GM12872 (cell line): ENCODE measurements around the gene BBX.
A peak's percentile ranks its signal among the peaks of the same experiment; 100 is the strongest.

Source experiments
- TF ChIP-seq, protein P1 (sequence below): IDR thresholded peaks from 3 replicates; pipeline ENCODE4 v1.5.1; 2011; ENCODE audit warnings: low read depth, mild to moderate bottlenecking, low read length, moderate library complexity; ENCODE audit not compliant: insufficient read depth

The BBX gene

DNA sequence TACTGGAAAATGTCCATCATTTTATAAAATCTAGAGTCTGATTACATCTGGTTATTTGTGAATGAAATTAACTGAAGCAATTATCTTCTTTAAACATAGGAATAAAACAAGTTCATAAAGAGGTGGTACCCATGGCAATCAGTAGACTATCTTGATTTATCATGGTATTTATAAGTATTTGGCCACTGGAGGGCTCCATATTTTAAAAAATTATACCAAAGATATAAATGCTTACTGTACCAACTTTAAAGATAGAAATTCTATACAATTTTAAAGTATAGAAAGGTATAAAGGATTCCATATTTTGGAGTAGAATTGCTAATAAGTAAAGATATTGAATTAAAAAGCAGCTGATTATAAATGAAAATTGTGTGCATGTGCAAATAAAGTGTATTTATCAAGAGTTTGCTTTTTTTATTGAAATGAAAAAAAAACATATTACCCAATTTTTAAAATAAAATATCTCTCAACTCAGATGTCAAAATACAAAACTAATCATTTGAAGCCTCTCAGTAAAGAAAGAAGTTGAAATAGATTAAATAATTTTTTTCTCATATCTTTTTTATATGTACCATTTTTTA is 105.3 kb downstream of the BBX start:
- TF ChIP-seq, protein P1, sequence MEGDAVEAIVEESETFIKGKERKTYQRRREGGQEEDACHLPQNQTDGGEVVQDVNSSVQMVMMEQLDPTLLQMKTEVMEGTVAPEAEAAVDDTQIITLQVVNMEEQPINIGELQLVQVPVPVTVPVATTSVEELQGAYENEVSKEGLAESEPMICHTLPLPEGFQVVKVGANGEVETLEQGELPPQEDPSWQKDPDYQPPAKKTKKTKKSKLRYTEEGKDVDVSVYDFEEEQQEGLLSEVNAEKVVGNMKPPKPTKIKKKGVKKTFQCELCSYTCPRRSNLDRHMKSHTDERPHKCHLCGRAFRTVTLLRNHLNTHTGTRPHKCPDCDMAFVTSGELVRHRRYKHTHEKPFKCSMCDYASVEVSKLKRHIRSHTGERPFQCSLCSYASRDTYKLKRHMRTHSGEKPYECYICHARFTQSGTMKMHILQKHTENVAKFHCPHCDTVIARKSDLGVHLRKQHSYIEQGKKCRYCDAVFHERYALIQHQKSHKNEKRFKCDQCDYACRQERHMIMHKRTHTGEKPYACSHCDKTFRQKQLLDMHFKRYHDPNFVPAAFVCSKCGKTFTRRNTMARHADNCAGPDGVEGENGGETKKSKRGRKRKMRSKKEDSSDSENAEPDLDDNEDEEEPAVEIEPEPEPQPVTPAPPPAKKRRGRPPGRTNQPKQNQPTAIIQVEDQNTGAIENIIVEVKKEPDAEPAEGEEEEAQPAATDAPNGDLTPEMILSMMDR: 0 out of 3 replicates have a peak, but pooled peaks have one; percentile 2

- TF ChIP-seq, protein P1: no peak
Observed at GRCh38 chr3:107629566-107629965, 106.8 kb downstream of the BBX start.

DNA sequence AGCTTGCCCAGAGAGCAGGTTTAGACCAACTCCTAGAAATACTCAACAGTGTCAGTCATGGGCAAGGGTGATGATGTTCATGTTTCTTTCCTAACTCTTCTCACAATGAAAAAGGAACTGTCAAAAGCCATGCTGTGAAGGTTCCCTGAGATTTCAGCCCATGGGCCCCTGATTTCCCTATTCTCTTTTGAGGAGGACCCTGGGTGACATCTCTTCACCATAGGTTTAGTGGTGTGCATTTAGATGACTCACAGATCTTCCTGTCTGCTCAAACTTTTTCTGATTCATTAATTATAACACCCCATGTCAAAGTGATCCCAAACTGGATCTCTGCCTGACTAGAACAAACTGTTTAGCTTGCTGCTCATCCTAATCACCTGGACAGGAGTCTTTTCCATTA is 108.0 kb downstream of the BBX start:
- TF ChIP-seq, protein P1: no peak

- TF ChIP-seq, protein P1: no peak
Observed at GRCh38 chr3:107632576-107632975, 109.8 kb downstream of the BBX start.

DNA sequence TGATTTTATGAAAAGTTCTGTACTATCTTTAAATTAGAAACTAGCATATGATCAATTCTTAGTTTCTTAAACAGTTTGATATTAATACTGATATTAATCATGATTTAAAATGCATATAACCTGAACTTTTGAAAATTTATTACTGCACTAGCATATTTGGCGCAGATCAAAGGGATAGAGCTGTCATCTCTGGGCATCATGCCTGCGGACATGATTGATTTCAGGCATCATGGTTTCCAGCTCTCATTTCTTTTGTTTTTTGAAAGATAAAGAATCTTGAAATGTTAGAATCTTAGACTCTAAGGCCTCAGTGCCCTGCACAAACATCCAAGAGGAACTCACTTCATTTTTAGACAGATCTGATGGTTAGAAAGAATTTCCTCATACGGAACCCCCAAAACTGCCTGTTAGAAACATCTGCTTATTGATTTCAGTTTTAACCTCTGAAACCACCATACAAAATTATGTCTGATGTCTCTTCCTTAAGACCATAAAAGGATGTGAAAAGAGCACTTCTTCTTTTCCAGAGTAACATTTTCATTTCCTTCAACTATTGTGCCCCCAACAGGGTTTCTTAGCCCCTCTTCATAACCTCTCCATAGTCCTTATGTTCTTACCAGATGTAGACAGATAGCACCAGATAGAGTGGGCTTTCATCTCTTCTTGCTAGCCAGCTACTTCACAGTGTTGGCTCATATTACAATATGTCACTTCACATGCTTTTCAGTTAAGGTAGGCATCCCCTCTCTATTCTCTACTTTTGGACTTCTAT is 110.8 kb downstream of the BBX start:
- TF ChIP-seq, protein P1: no peak

DNA sequence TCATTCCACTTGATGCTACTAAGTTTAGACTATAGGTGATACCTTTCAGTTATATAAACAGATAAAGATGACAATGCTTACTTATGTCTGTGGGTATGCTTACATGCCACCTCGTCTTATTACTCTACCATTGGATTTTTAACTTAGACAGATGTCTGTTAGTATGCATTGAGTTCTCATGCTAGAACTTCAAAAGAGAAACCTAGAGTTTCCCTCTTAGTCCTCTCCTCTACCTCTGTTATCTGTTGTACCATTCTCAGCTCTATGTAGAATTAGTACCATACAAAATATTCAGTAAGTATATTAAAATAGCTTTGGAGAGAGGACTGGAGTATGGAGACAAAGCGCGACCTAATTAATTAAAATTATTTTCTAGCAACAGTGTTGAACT is 111.3 kb downstream of the BBX start:
- TF ChIP-seq, protein P1: no peak

GRCh38 chr3:107637416-107638183 is 114.8 kb downstream of the BBX start:
- TF ChIP-seq, protein P1: no peak
